Endodermal cell (in vitro differentiated cells): Measurements from ENCODE around the gene DUOXA1. TPM values are rescaled to one million over a fixed set of nuclear protein-coding genes. Genes with fewer than 3 reads are reported as not detected.

ENCODE experiments used
- DNase-seq: peaks from one replicate; pipeline ENCODE4 v3.0.0-alpha.2; 2017
- H3K27ac ChIP-seq: 2 replicates; pipeline ENCODE4 v1.5.1; 2013; ENCODE audit warnings: mild to moderate bottlenecking, low read depth, low read length, moderate library complexity
- H3K27me3 ChIP-seq: 2 replicates; pipeline ENCODE4 v1.6.1; 2013; ENCODE audit warnings: mild to moderate bottlenecking, low read length, moderate library complexity; ENCODE audit not compliant: insufficient read depth, control insufficient read depth, poor library complexity, severe bottlenecking
- H3K36me3 ChIP-seq: 2 replicates; pipeline ENCODE4 v1.7.0; 2013; ENCODE audit warnings: mild to moderate bottlenecking, low read length, moderate library complexity; ENCODE audit not compliant: control insufficient read depth, insufficient read depth
- H3K4me1 ChIP-seq: one replicate; pipeline ENCODE4 v1.7.0; 2013; ENCODE audit warnings: low read length; ENCODE audit not compliant: control insufficient read depth, insufficient read depth
- H3K4me3 ChIP-seq: 2 replicates; pipeline ENCODE4 v1.5.1; 2013; ENCODE audit warnings: mild to moderate bottlenecking, low read length, moderate library complexity
- H3K9ac ChIP-seq: 2 replicates; pipeline ENCODE4 v1.6.1; 2013; ENCODE audit warnings: mild to moderate bottlenecking, low read length, moderate library complexity; ENCODE audit not compliant: poor library complexity, severe bottlenecking; ENCODE audit errors: extremely low read depth
- H3K9me3 ChIP-seq: 2 replicates; pipeline ENCODE4 v1.6.1; 2013; ENCODE audit warnings: mild to moderate bottlenecking, low read length, moderate library complexity; ENCODE audit not compliant: control insufficient read depth
- H3K27ac Mint-ChIP-seq: 2 replicates; pipeline ENCODE4 v1.8.0; 2020; ENCODE audit warnings: mixed read lengths
- H3K27me3 Mint-ChIP-seq: 2 replicates; pipeline ENCODE4 v1.8.0; 2021; ENCODE audit warnings: mild to moderate bottlenecking, mixed read lengths; ENCODE audit not compliant: insufficient read depth
- H3K36me3 Mint-ChIP-seq: 2 replicates; pipeline ENCODE4 v1.8.0; 2020; ENCODE audit warnings: low read depth, mixed read lengths
- H3K4me1 Mint-ChIP-seq: 2 replicates; pipeline ENCODE4 v1.8.0; 2020; ENCODE audit warnings: mixed read lengths
- H3K4me3 Mint-ChIP-seq: 2 replicates; pipeline ENCODE4 v1.8.0; 2020; ENCODE audit warnings: mild to moderate bottlenecking, moderate library complexity, mixed read lengths
- H3K9me3 Mint-ChIP-seq: 2 replicates; pipeline ENCODE4 v1.8.0; 2020; ENCODE audit warnings: mild to moderate bottlenecking, mixed read lengths
- CTCF ChIP-seq: fragments of 200-600 bp; sonication (generic); conservative IDR thresholded peaks from 2 replicates; pipeline ENCODE4 v1.5.0; 2021; ENCODE audit warnings: antibody characterized with exemption, mild to moderate bottlenecking
- WGBS, 2 experiments: methylation state at CpG; one replicate each; pipeline versions ENCODE4 v1.1.5 to v1.1.7; 2013; ENCODE audit warnings: missing lambda C conversion rate in 2 of 2, mixed read lengths in 1 of 2; ENCODE audit not compliant: insufficient coverage in 1 of 2, insufficient read length in 1 of 2; 5-methylcytosine and 5-hydroxymethylcytosine counted together
- total RNA-seq, 2 donors: library from RNA; stranded (reverse); fragmentation: NEBNext Ultra II Directional in 1 of 2; extraction: Animal tissue kit (Norgen Biotek cat#: 25700) in 1 of 2; gene quantifications; 2 replicates in 1 of 2; 3 replicates in 1 of 2; pipeline ENCODE4 v1.2.1, GENCODE V29; 2021

The DUOXA1 gene
- total RNA-seq, 2 donors from 2014 or later, result 0.86 to 0.99 TPM

GRCh38 chr15:45101749-45102148 is 27.9 kb downstream of the DUOXA1 start:
- Histone ChIP-seq H3K27ac (no peak overlapping the region), H3K4me1 (no peaks in the 10 kb centered on the region), H3K27me3 (peaks cover 55% of the 10 kb centered on the region), H3K36me3 (no peaks in the 10 kb centered on the region), H3K9me3 (no peaks in the 10 kb centered on the region), H3K9ac (no peak overlapping the region), H3K4me3 (no peak overlapping the region)
- TF ChIP-seq CTCF, result no peak
- WGBS, 2 experiments, result 89 to 93% methylated on average over 9 to 12 of the region's 12 CpGs
- no peak for DNase-seq
- H3K4me1 Mint-ChIP-seq, result peaks cover 7% of the 10 kb centered on the region
- H3K27ac Mint-ChIP-seq, result no peak overlapping the region
- no peak overlapping the region for H3K4me3 Mint-ChIP-seq
- H3K9me3 Mint-ChIP-seq, result no peaks in the 10 kb centered on the region
- no peaks in the 10 kb centered on the region for H3K36me3 Mint-ChIP-seq
- peaks cover 44% of the 10 kb centered on the region for H3K27me3 Mint-ChIP-seq

GRCh38 chr15:45100884-45101625 is 28.6 kb downstream of the DUOXA1 start:
- TF ChIP-seq CTCF, result no peak
- Histone ChIP-seq H3K9ac (no peak overlapping the region), H3K9me3 (no peaks in the 10 kb centered on the region), H3K4me1 (no peaks in the 10 kb centered on the region), H3K27ac (no peak overlapping the region), H3K36me3 (no peaks in the 10 kb centered on the region), H3K4me3 (no peak overlapping the region), H3K27me3 (peaks cover 49% of the 10 kb centered on the region)
- Mint-ChIP-seq H3K27me3 (peaks cover 41% of the 10 kb centered on the region), H3K27ac (no peak overlapping the region), H3K9me3 (no peaks in the 10 kb centered on the region), H3K36me3 (no peaks in the 10 kb centered on the region), H3K4me1 (peaks cover 7% of the 10 kb centered on the region), H3K4me3 (no peak overlapping the region)
- DNase-seq, result no peak
- 42 to 76% methylated on average over 3 to 7 of the region's 7 CpGs for WGBS, 2 experiments

GRCh38 chr15:45099549-45100165 is 30.0 kb downstream of the DUOXA1 start:
- H3K27ac Mint-ChIP-seq, result no peak overlapping the region
- no peak overlapping the region for H3K9ac ChIP-seq
- H3K9me3 Mint-ChIP-seq, result no peaks in the 10 kb centered on the region
- H3K9me3 ChIP-seq, result no peaks in the 10 kb centered on the region
- H3K36me3 ChIP-seq, result no peaks in the 10 kb centered on the region
- H3K27me3 ChIP-seq, result peaks cover 56% of the 10 kb centered on the region
- no peak for TF ChIP-seq CTCF
- H3K36me3 Mint-ChIP-seq, result no peaks in the 10 kb centered on the region
- peaks cover 7% of the 10 kb centered on the region for H3K4me1 Mint-ChIP-seq
- H3K4me3 Mint-ChIP-seq, result no peak overlapping the region
- WGBS, 2 experiments, result 90 to 94% methylated on average over 23 of the region's 23 CpGs
- no peak overlapping the region for H3K27ac ChIP-seq
- no peak overlapping the region for H3K4me3 ChIP-seq
- no peaks in the 10 kb centered on the region for H3K4me1 ChIP-seq
- peaks cover 38% of the 10 kb centered on the region for H3K27me3 Mint-ChIP-seq
- no peak for DNase-seq
